SU-DHL-6 (cell line): Measurements from ENCODE around the gene STK39.

Experiments used
- EZH2phosphoT487 ChIP-seq: fragments of 200-600 bp; sonication (generic), shearing (Covaris generic); conservative IDR thresholded peaks from 2 replicates; pipeline ENCODE4 v1.6.1; 2018; ENCODE audit warnings: mild to moderate bottlenecking, antibody characterized with exemption, low read length, moderate library complexity, mixed read lengths
- TF ChIP-seq, protein P1 (sequence below): fragments of 200-600 bp; sonication (generic); IDR thresholded peaks from one replicate; pipeline ENCODE4 v1.5.1; 2017; ENCODE audit warnings: antibody characterized with exemption, mild to moderate bottlenecking, low read length, moderate library complexity; ENCODE audit not compliant: insufficient read depth, poor library complexity, severe bottlenecking

DNA sequence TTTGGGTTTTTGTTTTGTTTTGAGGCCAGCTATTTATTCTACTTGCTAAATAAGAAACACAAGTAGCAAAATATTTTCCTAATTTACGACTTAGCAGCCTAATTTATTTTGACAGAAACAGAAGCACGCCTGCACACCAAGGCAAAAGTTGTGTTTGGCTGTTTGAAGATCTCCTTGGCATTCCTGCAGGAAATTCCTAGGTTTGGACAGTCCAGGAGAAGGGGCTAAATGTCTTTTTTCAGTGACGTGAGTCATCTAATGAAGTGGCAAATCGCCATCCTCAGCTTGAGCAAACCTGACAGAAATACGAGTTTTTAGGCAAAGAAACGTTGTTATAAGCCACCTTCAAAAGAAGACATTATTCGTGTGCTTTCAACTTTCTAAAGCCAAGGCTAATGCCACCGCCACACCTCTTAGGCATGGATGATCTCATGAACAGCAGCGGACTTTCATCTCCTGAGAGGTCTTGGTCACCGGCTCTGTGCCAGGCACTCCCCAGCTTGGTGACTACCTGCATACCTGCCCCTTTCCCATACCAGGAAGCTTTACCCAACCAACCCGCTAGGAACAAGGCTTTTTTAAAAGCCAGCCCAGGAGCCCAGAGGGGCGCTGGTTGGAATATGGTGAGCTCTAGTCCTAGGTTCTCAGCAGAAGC, 30.9 kb downstream of the STK39 start:
- TF ChIP-seq, protein P1, sequence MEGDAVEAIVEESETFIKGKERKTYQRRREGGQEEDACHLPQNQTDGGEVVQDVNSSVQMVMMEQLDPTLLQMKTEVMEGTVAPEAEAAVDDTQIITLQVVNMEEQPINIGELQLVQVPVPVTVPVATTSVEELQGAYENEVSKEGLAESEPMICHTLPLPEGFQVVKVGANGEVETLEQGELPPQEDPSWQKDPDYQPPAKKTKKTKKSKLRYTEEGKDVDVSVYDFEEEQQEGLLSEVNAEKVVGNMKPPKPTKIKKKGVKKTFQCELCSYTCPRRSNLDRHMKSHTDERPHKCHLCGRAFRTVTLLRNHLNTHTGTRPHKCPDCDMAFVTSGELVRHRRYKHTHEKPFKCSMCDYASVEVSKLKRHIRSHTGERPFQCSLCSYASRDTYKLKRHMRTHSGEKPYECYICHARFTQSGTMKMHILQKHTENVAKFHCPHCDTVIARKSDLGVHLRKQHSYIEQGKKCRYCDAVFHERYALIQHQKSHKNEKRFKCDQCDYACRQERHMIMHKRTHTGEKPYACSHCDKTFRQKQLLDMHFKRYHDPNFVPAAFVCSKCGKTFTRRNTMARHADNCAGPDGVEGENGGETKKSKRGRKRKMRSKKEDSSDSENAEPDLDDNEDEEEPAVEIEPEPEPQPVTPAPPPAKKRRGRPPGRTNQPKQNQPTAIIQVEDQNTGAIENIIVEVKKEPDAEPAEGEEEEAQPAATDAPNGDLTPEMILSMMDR = no peak
- TF ChIP-seq EZH2phosphoT487 = no peak
